Left kidney (tissue), 2 donors: ENCODE data around the gene NBDY. TPM values are rescaled to one million over a fixed set of nuclear protein-coding genes. Genes with fewer than 3 reads are reported as not detected.

Experiments used
- DNase-seq: peaks from one replicate; pipeline ENCODE4 v3.0.0-alpha.2; 2013
- polyA plus RNA-seq: library from polyadenylated mRNA; unstranded; fragments of 120-200 nt; gene quantifications from one replicate; pipeline ENCODE4 v1.2.1, GENCODE V29; 2013; ENCODE audit not compliant: insufficient read length

Gene NBDY
- polyA plus RNA-seq, 1 donor: 99.7 TPM

GRCh38 chrX:56783996-56784620 lies 55.1 kb downstream of the NBDY start:
- DNase-seq: no peak

- no peak for DNase-seq
Observed at GRCh38 chrX:56784666-56785065, 55.6 kb downstream of the NBDY start.

GRCh38 chrX:56785442-56785841 lies 56.4 kb downstream of the NBDY start:
- DNase-seq: no peak

GRCh38 chrX:56786889-56787733 lies 58.1 kb downstream of the NBDY start:
- no peak for DNase-seq

- no peak for DNase-seq
Observed at GRCh38 chrX:56787734-56788152, 58.7 kb downstream of the NBDY start.

GRCh38 chrX:56788229-56788628 lies 59.2 kb downstream of the NBDY start:
- peak; percentile 80 for DNase-seq

GRCh38 chrX:56788717-56789122 lies 59.7 kb downstream of the NBDY start:
- DNase-seq: peak; percentile 84

GRCh38 chrX:56789518-56790070 lies 60.6 kb downstream of the NBDY start:
- no peak for DNase-seq

- no peak for DNase-seq
Observed at GRCh38 chrX:56790778-56791177, 61.7 kb downstream of the NBDY start.

GRCh38 chrX:56791456-56791855 lies 62.4 kb downstream of the NBDY start:
- DNase-seq: no peak

GRCh38 chrX:56792270-56793111 lies 63.4 kb downstream of the NBDY start:
- no peak for DNase-seq

GRCh38 chrX:56793112-56793430 lies 64.0 kb downstream of the NBDY start:
- no peak for DNase-seq

- no peak for DNase-seq
Observed at GRCh38 chrX:56793521-56794320, 64.7 kb downstream of the NBDY start.

GRCh38 chrX:56794404-56795230 lies 65.6 kb downstream of the NBDY start:
- DNase-seq: no peak

- DNase-seq: no peak
Observed at GRCh38 chrX:56795309-56795868, 66.3 kb downstream of the NBDY start.

- DNase-seq: no peak
Observed at GRCh38 chrX:56796641-56797395, 67.8 kb downstream of the NBDY start.

GRCh38 chrX:56797574-56798338 lies 68.7 kb downstream of the NBDY start:
- no peak for DNase-seq

- DNase-seq: no peak
Observed at GRCh38 chrX:56798339-56798711, 69.3 kb downstream of the NBDY start.
